SW 1271 (cell line): ENCODE measurements around the gene SLC6A11.
A peak's percentile ranks its signal among the peaks of the same experiment; 100 is the strongest.

Experiments
- DNase-seq, 2 experiments: peaks; one replicate each; lab custom pipeline; 2025; lab: John Stamatoyannopoulos, UW

Gene SLC6A11

GRCh38 chr3:10930666-10931040, 114.6 kb downstream of the SLC6A11 start:
- no peak for DNase-seq

GRCh38 chr3:10932596-10932995, 116.6 kb downstream of the SLC6A11 start:
- DNase-seq, result no peak

GRCh38 chr3:10933021-10933420, 117.0 kb downstream of the SLC6A11 start:
- no peak for DNase-seq

- no peak for DNase-seq
These were observed 117.4 kb downstream of the SLC6A11 start for GRCh38 chr3:10933470-10933804.

- DNase-seq, result no peak
These were observed 117.9 kb downstream of the SLC6A11 start for GRCh38 chr3:10933805-10934481.

- DNase-seq, result no peak
These were observed 119.0 kb downstream of the SLC6A11 start for GRCh38 chr3:10935028-10935427.

GRCh38 chr3:10935846-10936631, 120.0 kb downstream of the SLC6A11 start:
- no peak for DNase-seq

GRCh38 chr3:10936686-10937085, 120.7 kb downstream of the SLC6A11 start:
- DNase-seq, result no peak

- DNase-seq, result no peak
These were observed 121.3 kb downstream of the SLC6A11 start for GRCh38 chr3:10937141-10937825.

GRCh38 chr3:10939556-10939955, 123.5 kb downstream of the SLC6A11 start:
- DNase-seq, result no peak

GRCh38 chr3:10940106-10940505, 124.1 kb downstream of the SLC6A11 start:
- DNase-seq, result no peak

- DNase-seq, result no peak
These were observed 125.9 kb downstream of the SLC6A11 start for GRCh38 chr3:10941972-10942371.

- no peak for DNase-seq
These were observed 126.7 kb downstream of the SLC6A11 start for GRCh38 chr3:10942690-10943205.

- DNase-seq, result no peak
These were observed 128.8 kb downstream of the SLC6A11 start for GRCh38 chr3:10944866-10945265.

GRCh38 chr3:10945683-10946287, 129.8 kb downstream of the SLC6A11 start:
- DNase-seq, result peak; percentile 15 to 22

- DNase-seq, result no peak
These were observed 130.5 kb downstream of the SLC6A11 start for GRCh38 chr3:10946526-10946925.

- no peak for DNase-seq
These were observed 132.3 kb downstream of the SLC6A11 start for GRCh38 chr3:10948326-10948725.

GRCh38 chr3:10949197-10949596, 133.2 kb downstream of the SLC6A11 start:
- no peak for DNase-seq

GRCh38 chr3:10950476-10951294, 134.7 kb downstream of the SLC6A11 start:
- peak; percentile 21 to 57 for DNase-seq

GRCh38 chr3:10951295-10951926, 135.4 kb downstream of the SLC6A11 start:
- no peak for DNase-seq

- DNase-seq, result no peak
These were observed 136.5 kb downstream of the SLC6A11 start for GRCh38 chr3:10952525-10952924.
